Osteocyte (in vitro differentiated cells): ENCODE results near the gene GSE1. TPM values are rescaled to one million over a fixed set of nuclear protein-coding genes. Genes with fewer than 3 reads are reported as not detected.

Source experiments
- DNase-seq: peaks from one replicate; pipeline ENCODE4 v3.0.0; 2021; ENCODE audit warnings: mixed read lengths; ENCODE audit not compliant: unreplicated experiment; ENCODE audit errors: extremely low spot score
- H3K27ac Mint-ChIP-seq: one replicate; pipeline ENCODE4 v1.8.0; 2021; ENCODE audit warnings: mild to moderate bottlenecking, mixed read lengths; ENCODE audit not compliant: unreplicated experiment
- H3K27me3 Mint-ChIP-seq: one replicate; pipeline ENCODE4 v1.8.0; 2021; ENCODE audit warnings: mixed read lengths; ENCODE audit not compliant: unreplicated experiment
- H3K36me3 Mint-ChIP-seq: one replicate; pipeline ENCODE4 v1.8.0; 2021; ENCODE audit warnings: mixed read lengths; ENCODE audit not compliant: unreplicated experiment
- H3K4me1 Mint-ChIP-seq: one replicate; pipeline ENCODE4 v1.8.0; 2021; ENCODE audit warnings: mixed read lengths; ENCODE audit not compliant: unreplicated experiment
- H3K4me3 Mint-ChIP-seq: one replicate; pipeline ENCODE4 v1.8.0; 2021; ENCODE audit warnings: mild to moderate bottlenecking, moderate library complexity, mixed read lengths; ENCODE audit not compliant: unreplicated experiment
- H3K9me3 Mint-ChIP-seq: one replicate; pipeline ENCODE4 v1.8.0; 2021; ENCODE audit warnings: mixed read lengths; ENCODE audit not compliant: unreplicated experiment
- CTCF ChIP-seq: fragments of 200-600 bp; sonication (generic); IDR thresholded peaks from 2 replicates; pipeline ENCODE4 v1.5.0; 2021; ENCODE audit warnings: antibody characterized with exemption, mild to moderate bottlenecking, moderate library complexity
- total RNA-seq: library from RNA; stranded (reverse); gene quantifications from 2 replicates; pipeline ENCODE4 v1.2.1, GENCODE V29; 2021

The GSE1 gene
- total RNA-seq, 1 donor from 2014 or later, result 64.1 TPM

- TF ChIP-seq CTCF, result no peak
- H3K4me1 Mint-ChIP-seq, result no peaks in the 10 kb centered on the region
- no peak for DNase-seq
- H3K27ac Mint-ChIP-seq, result no peak overlapping the region
- H3K4me3 Mint-ChIP-seq, result no peak overlapping the region
- H3K9me3 Mint-ChIP-seq, result no peaks in the 10 kb centered on the region
- peaks cover 44% of the 10 kb centered on the region for H3K36me3 Mint-ChIP-seq
- H3K27me3 Mint-ChIP-seq, result no peaks in the 10 kb centered on the region
These were observed 61.3 kb downstream of the GSE1 start for GRCh38 chr16:85674418-85674755.

- no peak for DNase-seq
- Mint-ChIP-seq H3K4me1 (no peaks in the 10 kb centered on the region), H3K4me3 (no peak overlapping the region), H3K27me3 (no peaks in the 10 kb centered on the region), H3K9me3 (no peaks in the 10 kb centered on the region), H3K36me3 (peaks cover 43% of the 10 kb centered on the region), H3K27ac (no peak overlapping the region)
- no peak for TF ChIP-seq CTCF
These were observed 61.7 kb downstream of the GSE1 start for GRCh38 chr16:85674828-85675227.

GRCh38 chr16:85675251-85675874, 62.2 kb downstream of the GSE1 start:
- no peak for DNase-seq
- Mint-ChIP-seq H3K27ac (no peak overlapping the region), H3K4me3 (no peak overlapping the region), H3K27me3 (no peaks in the 10 kb centered on the region), H3K4me1 (no peaks in the 10 kb centered on the region), H3K9me3 (no peaks in the 10 kb centered on the region), H3K36me3 (peaks cover 39% of the 10 kb centered on the region)
- peak; percentile 54 for TF ChIP-seq CTCF

- H3K36me3 Mint-ChIP-seq, result peaks cover 34% of the 10 kb centered on the region
These were observed 63.3 kb downstream of the GSE1 start for GRCh38 chr16:85676466-85676865.

More at GRCh38 chr16:85676466-85676865, 63.3 kb downstream of the GSE1 start:
- Mint-ChIP-seq H3K27ac (no peak overlapping the region), H3K9me3 (no peaks in the 10 kb centered on the region), H3K4me3 (no peak overlapping the region), H3K4me1 (no peaks in the 10 kb centered on the region), H3K27me3 (no peaks in the 10 kb centered on the region)
- TF ChIP-seq CTCF, result no peak
- DNase-seq, result no peak
